ENCODE results near the gene MACIR. TPM values are rescaled to one million over a fixed set of nuclear protein-coding genes. Genes with fewer than 3 reads are reported as not detected.

The MACIR gene
- total and polyA plus RNA-seq, 12 donors = 1.9 to 19.9 (median 6.4) TPM

DNA sequence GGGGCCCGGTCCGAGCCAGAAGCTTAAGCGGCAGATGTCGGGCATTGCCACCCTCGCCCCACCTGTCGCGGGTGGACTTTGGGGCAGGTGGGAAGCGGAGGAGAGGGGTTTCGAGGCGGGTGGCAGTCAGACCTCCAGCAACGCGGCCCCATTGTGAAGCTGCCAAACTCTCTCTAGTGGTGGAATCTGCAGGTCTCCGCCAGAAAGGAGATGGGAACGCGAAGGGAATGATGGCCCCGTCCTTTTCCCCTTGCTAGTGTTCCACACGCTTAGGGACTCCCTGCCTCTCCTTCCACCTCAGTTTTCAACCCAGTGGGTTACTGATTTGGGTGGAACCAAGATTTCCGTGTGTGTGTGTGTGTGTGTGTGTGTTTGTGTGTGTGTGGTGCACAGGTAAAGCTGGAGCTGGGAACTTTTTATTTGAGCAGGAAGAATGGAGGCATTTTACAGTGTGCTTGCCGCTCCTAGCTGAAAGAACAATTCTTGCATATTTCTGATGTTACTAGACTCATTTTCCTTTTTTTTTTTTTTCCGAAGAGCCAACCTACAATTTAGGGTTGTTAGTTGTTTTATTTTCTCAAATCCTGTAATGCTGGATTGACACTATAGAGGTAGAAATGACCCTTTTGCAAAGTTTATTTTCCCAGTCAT lies 1.3 kb downstream of the MACIR start:
- Histone ChIP-seq H3K4me3 (peak overlapping the region; percentile 54 to 79 (median 62)), H3K27me3 (no peaks in the 10 kb centered on the region), H3K9me3 (replicated peaks in 1 of 3) (no peaks in the 10 kb centered on the region), H3K27ac (peak overlapping the region in 4 of 5 donors; percentile 24 to 85 (median 71)), H3K4me1 (replicated peaks in 1 of 2) (peaks cover 5 to 33% of the 10 kb centered on the region in 2 donors), H3K36me3 (replicated peaks in 1 of 2) (no peaks in the 10 kb centered on the region)
- no peak for TF ChIP-seq CTCF (IDR thresholded peaks at IDR 0.05)
- no peak for TF ChIP-seq POLR2A (IDR thresholded peaks at IDR 0.05)
- 2 to 7% (median 2%) methylated on average over 7 to 20 of the region's 20 CpGs for WGBS, 4 donors
- intact Hi-C loops (cut with DNase I) = loop anchor here in 1 of 2 donors (10.0 kb wide), 1 partner anchor 215 kb away; no protein-coding TSS in a partner anchor
- DNase-seq = peak in 1 of 7 donors; percentile 40

DNA sequence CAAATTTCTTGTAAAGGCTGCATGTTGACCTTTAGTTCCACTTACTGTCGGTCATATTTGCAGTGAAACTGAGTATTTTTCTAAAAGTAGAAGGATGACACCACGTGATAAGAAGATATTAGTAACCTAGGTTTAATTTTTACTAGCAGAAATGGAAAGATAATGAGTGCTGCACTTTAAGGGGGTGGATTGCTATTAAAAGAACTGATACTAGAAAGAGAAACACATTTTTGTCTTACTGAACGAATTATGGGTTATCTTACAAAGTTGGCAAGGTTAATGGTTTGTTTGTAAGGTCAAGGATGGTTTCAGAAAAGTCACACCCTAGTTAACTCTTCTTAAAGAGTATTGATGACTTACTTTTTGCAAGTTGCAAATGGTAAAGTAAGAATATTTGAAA lies 2.4 kb downstream of the MACIR start:
- Histone ChIP-seq H3K27ac (no peak overlapping the region), H3K36me3 (replicated peaks in 1 of 2) (no peaks in the 10 kb centered on the region), H3K4me1 (replicated peaks in 1 of 2) (peaks cover 5 to 33% of the 10 kb centered on the region in 2 donors), H3K27me3 (no peaks in the 10 kb centered on the region), H3K4me3 (no peak overlapping the region), H3K9me3 (replicated peaks in 1 of 3) (no peaks in the 10 kb centered on the region)
- TF ChIP-seq POLR2A (IDR thresholded peaks at IDR 0.05) (no peak), CTCF (IDR thresholded peaks at IDR 0.05) (no peak)
- 14 to 29% (median 18%) methylated on average over 3 of the region's 3 CpGs for WGBS, 4 donors
- no peak for DNase-seq
- intact Hi-C loops (cut with DNase I) = no loop called here

GRCh38 chr5:103262422-103262871 lies 3.9 kb downstream of the MACIR start:
- intact Hi-C loops (cut with DNase I) = no loop called here
- no peak for DNase-seq
- Histone ChIP-seq H3K27ac (no peak overlapping the region), H3K4me3 (no peak overlapping the region), H3K4me1 (replicated peaks in 1 of 2) (peaks cover 5 to 33% of the 10 kb centered on the region in 2 donors), H3K36me3 (replicated peaks in 1 of 2) (no peaks in the 10 kb centered on the region), H3K9me3 (replicated peaks in 1 of 3) (no peaks in the 10 kb centered on the region), H3K27me3 (no peaks in the 10 kb centered on the region)
- 72 to 82% (median 76%) methylated on average over 1 of the region's 1 CpG for WGBS, 4 donors
- no peak for TF ChIP-seq CTCF (IDR thresholded peaks at IDR 0.05)
- TF ChIP-seq POLR2A (IDR thresholded peaks at IDR 0.05) = no peak

GRCh38 chr5:103263054-103263453 lies 4.5 kb downstream of the MACIR start:
- no peak for DNase-seq
- H3K4me3 ChIP-seq = no peak overlapping the region
- no peaks in the 10 kb centered on the region for H3K27me3 ChIP-seq
- H3K36me3 ChIP-seq (replicated peaks in 1 of 2) = no peaks in the 10 kb centered on the region
- intact Hi-C loops (cut with DNase I) = no loop called here
- H3K27ac ChIP-seq = no peak overlapping the region
- 36 to 57% (median 54%) methylated on average over 2 of the region's 2 CpGs for WGBS, 4 donors
- no peaks in the 10 kb centered on the region for H3K9me3 ChIP-seq (replicated peaks in 1 of 3)
- TF ChIP-seq POLR2A (IDR thresholded peaks at IDR 0.05) (no peak), CTCF (IDR thresholded peaks at IDR 0.05) (no peak)
- peaks cover 5 to 28% of the 10 kb centered on the region in 2 donors for H3K4me1 ChIP-seq (replicated peaks in 1 of 2)

Measured in adrenal gland (tissue), 12 donors.